Stomach smooth muscle (tissue), 2 donors: Measurements from ENCODE around the gene SAMD14.

Experiments
- H3K27ac ChIP-seq: one replicate; pipeline ENCODE4 v1.7.0; 2013; ENCODE audit warnings: mild to moderate bottlenecking, low read length, inconsistent platforms
- H3K27me3 ChIP-seq, 2 donors: one replicate each; pipeline ENCODE4 v1.7.0; 2013; ENCODE audit warnings: low read length in 2 of 2; ENCODE audit not compliant: insufficient read depth in 2 of 2, control insufficient read depth in 1 of 2
- H3K36me3 ChIP-seq, 2 donors: one replicate each; pipeline ENCODE4 v1.7.0; 2013; ENCODE audit warnings: low read length in 2 of 2; ENCODE audit not compliant: control insufficient read depth in 2 of 2, insufficient read depth in 2 of 2
- H3K4me1 ChIP-seq: one replicate; pipeline ENCODE4 v1.7.0; 2013; ENCODE audit warnings: low read length; ENCODE audit not compliant: control insufficient read depth, insufficient read depth
- H3K4me3 ChIP-seq, 2 donors: one replicate each; pipeline ENCODE4 v1.7.0; 2013; ENCODE audit warnings: low read length in 2 of 2
- H3K9ac ChIP-seq, 2 donors: one replicate each; pipeline ENCODE4 v1.7.0; 2013; ENCODE audit warnings: low read length in 2 of 2, mild to moderate bottlenecking in 1 of 2
- H3K9me3 ChIP-seq, 2 donors: one replicate each; pipeline ENCODE4 v1.7.0; 2013; ENCODE audit warnings: low read length in 2 of 2; ENCODE audit not compliant: control insufficient read depth in 2 of 2
- donor health status: healthy.
- donor health status: Pancreatic carcinoma.

Gene SAMD14

DNA sequence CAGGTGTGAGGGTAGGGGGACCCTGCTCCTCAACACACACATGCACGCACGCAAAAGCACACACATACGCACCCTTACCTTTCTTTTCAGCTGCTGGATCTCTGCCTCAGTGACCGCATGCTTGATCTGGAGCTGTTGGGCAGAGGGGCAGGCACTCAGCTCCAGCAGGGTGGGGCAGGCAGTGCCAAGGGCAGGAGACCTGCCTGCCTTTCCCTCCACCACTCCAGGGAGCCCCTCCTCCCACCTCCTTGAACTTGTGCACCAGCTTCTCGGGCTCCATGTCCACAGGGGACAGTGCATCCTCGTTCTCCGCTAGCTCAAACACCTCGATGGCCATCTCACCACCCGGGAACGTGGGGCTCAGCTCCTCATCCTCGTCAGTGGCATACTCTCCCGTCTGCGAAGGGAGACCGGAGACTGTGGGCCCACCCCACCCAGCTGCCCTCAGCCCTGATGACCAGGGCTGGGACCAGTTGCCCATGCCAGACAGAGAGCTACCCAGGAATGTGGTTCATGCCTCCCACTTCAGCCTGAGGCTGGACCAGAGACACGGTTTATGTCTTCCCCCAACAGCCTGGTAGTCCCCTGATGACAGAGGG, 9.3 kb upstream of the SAMD14 start:
- H3K9me3 ChIP-seq: no peaks in the 10 kb centered on the region
- H3K27ac ChIP-seq: no peak overlapping the region
- H3K27me3 ChIP-seq: no peaks in the 10 kb centered on the region
- no peak overlapping the region for H3K9ac ChIP-seq
- no peak overlapping the region for H3K4me3 ChIP-seq
- peaks cover 15% of the 10 kb centered on the region for H3K4me1 ChIP-seq
- peaks cover 56 to 74% of the 10 kb centered on the region in 2 donors for H3K36me3 ChIP-seq

DNA sequence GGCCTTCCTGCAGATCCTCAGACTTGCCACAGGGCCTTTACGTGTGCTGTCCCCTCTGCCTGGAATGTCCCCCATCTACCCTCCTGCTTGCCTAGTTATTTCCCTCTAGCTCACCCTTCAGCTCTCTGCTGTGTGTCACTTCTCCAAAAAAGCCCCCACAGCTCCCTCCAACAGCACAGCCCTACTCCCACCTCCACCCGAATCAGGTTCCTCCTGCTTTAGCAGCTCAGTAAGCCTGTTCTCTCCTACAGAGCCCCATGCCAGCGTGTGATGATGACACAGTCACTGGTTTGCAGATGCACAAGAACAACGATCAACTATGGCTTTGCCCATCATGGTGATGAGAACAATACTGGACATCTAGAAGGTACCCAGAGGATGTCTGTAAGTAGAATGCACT, 7.1 kb upstream of the SAMD14 start:
- Histone ChIP-seq H3K4me1 (peaks cover 31% of the 10 kb centered on the region), H3K27me3 (no peaks in the 10 kb centered on the region), H3K27ac (no peak overlapping the region), H3K9me3 (no peaks in the 10 kb centered on the region), H3K9ac (no peak overlapping the region), H3K36me3 (peaks cover 42 to 58% of the 10 kb centered on the region in 2 donors), H3K4me3 (no peak overlapping the region)

DNA sequence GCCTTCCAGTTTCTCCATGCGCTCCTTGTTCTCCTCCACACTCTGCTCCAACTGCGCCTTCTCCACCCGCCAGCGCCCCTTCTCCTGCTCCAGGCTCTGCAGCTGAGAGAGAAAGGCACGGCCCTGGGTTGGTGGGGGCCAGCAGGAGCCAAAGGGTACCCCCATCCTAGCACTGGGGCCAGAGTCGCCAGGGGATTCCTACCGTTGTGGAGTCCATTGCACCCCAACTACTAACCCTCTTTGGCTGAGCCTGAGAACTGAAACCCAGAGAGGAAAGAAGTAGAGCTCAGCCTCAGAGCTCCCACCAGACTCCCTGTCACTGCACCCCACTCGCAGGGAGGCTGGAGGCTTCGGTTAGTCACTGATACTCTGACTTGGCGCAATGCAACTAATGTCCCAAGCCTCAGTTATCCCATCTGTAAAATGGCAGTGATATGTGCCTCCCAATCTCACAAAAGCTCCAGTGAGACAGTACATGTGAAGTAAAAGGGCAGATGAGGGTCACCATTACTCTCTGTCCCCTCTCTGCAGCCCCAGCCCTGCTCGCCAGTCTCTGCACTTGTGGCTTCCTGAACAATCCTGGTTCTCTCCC, 6.2 kb upstream of the SAMD14 start:
- H3K4me1 ChIP-seq: peaks cover 31% of the 10 kb centered on the region
- no peak overlapping the region for H3K4me3 ChIP-seq
- no peaks in the 10 kb centered on the region for H3K27me3 ChIP-seq
- peaks cover 38 to 52% of the 10 kb centered on the region in 2 donors for H3K36me3 ChIP-seq
- no peak overlapping the region for H3K27ac ChIP-seq
- no peak overlapping the region for H3K9ac ChIP-seq
- H3K9me3 ChIP-seq: no peaks in the 10 kb centered on the region

DNA sequence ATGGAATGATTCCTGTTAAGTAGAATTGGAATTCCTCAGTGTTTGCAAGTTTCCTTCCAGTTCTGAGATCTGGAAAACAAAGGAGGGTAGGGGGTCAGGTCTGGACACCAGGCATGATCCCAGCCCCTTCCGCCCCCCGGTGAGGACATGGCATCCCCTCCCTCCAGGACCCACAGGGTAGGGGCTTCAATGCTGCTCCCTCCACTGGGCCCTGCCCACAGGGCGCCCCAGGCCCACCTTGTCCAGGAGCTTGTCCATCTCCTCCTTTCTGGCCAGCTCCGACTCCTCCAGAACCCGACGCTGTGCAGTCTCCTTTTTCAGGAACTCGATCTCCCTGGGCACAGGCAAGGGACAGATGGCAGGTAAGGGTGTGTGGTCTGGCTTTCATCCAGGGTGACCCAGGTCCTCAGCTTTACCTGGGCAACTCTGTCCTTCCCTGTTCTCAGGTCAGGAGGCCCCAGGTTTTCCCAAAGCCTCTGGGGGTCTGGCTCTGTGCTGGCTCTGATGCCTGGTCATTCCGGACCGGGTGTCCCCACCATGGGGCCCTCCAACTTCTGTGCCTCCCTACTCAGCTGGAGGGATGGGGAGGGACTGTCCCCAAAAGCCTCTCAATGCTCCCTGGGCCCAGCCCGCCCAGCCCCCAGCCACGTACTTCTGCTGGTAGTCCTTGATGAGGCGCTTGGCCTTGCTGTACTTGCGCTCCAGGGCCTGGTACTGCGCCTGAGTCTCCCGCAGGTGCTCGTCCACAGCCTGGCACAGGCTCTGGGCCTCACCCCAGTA, 5.5 kb upstream of the SAMD14 start:
- Histone ChIP-seq H3K27ac (no peak overlapping the region), H3K27me3 (no peaks in the 10 kb centered on the region), H3K4me3 (no peak overlapping the region), H3K4me1 (peaks cover 34% of the 10 kb centered on the region), H3K9me3 (no peaks in the 10 kb centered on the region), H3K9ac (no peak overlapping the region), H3K36me3 (peaks cover 33 to 45% of the 10 kb centered on the region in 2 donors)

GRCh38 chr17:50134206-50135110, 4.5 kb upstream of the SAMD14 start:
- Histone ChIP-seq H3K27ac (no peak overlapping the region), H3K36me3 (peaks cover 30 to 36% of the 10 kb centered on the region in 2 donors), H3K4me1 (peaks cover 31% of the 10 kb centered on the region)

GRCh38 chr17:50133769-50134099, 3.8 kb upstream of the SAMD14 start:
- no peaks in the 10 kb centered on the region for H3K9me3 ChIP-seq
- H3K4me3 ChIP-seq: no peak overlapping the region
- peaks cover 33% of the 10 kb centered on the region for H3K4me1 ChIP-seq
- peaks cover 23 to 29% of the 10 kb centered on the region in 2 donors for H3K36me3 ChIP-seq
- H3K9ac ChIP-seq: no peak overlapping the region
- H3K27ac ChIP-seq: peak overlapping the region; percentile 70
- peaks cover 2 to 11% of the 10 kb centered on the region in 2 donors for H3K27me3 ChIP-seq

More at GRCh38 chr17:50134206-50135110, 4.5 kb upstream of the SAMD14 start:
- no peak overlapping the region for H3K9ac ChIP-seq
- peaks cover 0 to 4% of the 10 kb centered on the region in 2 donors for H3K27me3 ChIP-seq
- H3K9me3 ChIP-seq: no peaks in the 10 kb centered on the region
- H3K4me3 ChIP-seq: no peak overlapping the region

DNA sequence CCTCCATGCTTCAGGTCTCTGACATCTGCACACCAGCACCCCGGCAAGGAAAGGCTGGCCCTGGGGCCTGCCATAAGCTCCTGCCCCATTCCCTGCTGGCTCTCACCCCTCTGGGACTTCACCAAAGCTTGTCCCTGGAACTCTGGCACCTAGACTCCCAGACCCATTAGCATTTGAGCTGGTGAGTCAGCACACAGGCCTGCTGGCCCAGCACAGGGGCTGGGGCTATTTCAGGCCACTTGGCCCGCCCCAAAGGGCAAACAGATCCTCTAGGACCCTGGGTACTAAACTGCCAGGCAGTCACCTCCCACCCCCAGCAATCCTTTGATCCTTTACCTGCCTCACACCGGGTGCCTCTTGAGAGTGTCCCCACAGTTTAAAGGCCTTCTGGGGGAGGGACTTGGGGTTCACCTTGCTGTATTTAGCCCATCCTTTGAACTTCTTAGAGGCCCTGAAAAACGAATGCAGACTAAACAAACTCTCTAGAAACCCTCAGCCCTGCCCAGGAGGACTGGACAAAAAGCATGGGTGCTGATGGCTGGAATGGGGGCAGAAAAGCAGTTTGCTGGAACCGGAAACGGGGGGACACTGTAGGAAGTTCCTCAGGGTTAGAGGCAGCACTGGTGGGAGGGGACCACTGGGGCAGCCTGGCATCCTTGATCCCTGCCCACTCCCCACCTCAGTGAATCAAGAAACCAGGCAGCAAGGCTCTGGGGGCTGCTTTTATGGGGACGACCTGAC, 3.2 kb upstream of the SAMD14 start:
- peak overlapping the region; percentile 70 for H3K27ac ChIP-seq
- H3K36me3 ChIP-seq: peaks cover 18 to 23% of the 10 kb centered on the region in 2 donors
- no peak overlapping the region for H3K4me3 ChIP-seq
- peak overlapping the region in 1 of 2 donors; percentile 42 for H3K9ac ChIP-seq
- peaks cover 33% of the 10 kb centered on the region for H3K4me1 ChIP-seq
- H3K9me3 ChIP-seq: no peaks in the 10 kb centered on the region
- H3K27me3 ChIP-seq: peaks cover 2 to 14% of the 10 kb centered on the region in 2 donors

GRCh38 chr17:50132104-50132794, 2.3 kb upstream of the SAMD14 start:
- H3K27ac ChIP-seq: no peak overlapping the region
- H3K36me3 ChIP-seq: peaks cover 12 to 15% of the 10 kb centered on the region in 2 donors
- peaks cover 33% of the 10 kb centered on the region for H3K4me1 ChIP-seq
- no peak overlapping the region for H3K4me3 ChIP-seq
- H3K9ac ChIP-seq: no peak overlapping the region
- H3K9me3 ChIP-seq: no peaks in the 10 kb centered on the region
- H3K27me3 ChIP-seq: peaks cover 2 to 14% of the 10 kb centered on the region in 2 donors

DNA sequence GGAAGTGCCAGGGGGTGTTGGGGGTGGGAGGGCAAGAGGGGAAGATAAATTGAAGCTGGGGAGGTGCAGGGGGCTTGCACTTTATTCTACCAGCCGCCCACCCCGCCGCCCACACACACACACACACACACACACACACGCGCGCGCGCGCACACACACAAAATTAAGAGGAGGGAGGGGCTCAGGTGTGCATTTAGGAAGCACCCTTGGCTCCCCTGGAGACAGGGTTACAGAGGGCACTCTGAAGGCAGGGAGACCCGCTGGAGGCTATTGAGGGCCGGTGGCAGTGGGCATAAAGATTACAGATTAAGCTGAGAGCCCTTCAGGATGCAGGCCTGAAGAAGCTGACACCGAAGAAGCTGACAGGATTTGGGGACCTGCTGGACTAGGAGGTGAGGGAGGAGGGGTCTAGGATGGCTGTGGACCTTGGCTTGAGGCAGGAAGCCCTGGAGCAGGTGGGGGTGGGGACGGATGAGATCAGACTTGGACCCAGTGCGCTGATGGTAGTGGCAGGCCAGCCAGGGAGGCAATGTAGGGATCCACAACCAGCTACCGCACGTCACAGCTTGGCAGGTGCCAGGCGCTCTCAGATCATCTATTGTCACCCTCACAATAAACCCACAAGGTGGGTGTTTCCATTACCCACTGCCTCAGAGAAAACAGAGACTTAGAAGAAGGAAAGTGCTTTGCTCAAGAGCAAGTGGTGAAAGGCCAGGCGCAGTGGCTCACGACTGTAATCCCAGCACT, 772 bp upstream of the SAMD14 start:
- Histone ChIP-seq H3K4me3 (peak overlapping the region in 1 of 2 donors; percentile 66), H3K9me3 (no peaks in the 10 kb centered on the region), H3K27ac (no peak overlapping the region), H3K36me3 (peaks cover 5 to 7% of the 10 kb centered on the region in 2 donors), H3K9ac (no peak overlapping the region), H3K27me3 (peaks cover 2 to 14% of the 10 kb centered on the region in 2 donors), H3K4me1 (peaks cover 33% of the 10 kb centered on the region)
